Globus pallidus (tissue), 1 donor: ENCODE measurements around the gene CATSPER3.

Experiments used
- DNase-seq: peaks from one replicate; pipeline ENCODE4 v3.0.0-alpha.2; 2015; ENCODE audit warnings: low spot score

The CATSPER3 gene

GRCh38 chr5:134967607-134968006, at the start of gene CATSPER3:
Gene CATSPER3, plus strand, starts transcription at chr5:134967907. Its CDS starts 85 bp downstream, at chr5:134967992.
- DNase-seq, result no peak

- no peak for DNase-seq
Measured at GRCh38 chr5:134918861-134919260, 48.8 kb upstream of the CATSPER3 start.

GRCh38 chr5:134920848-134921575, 46.7 kb upstream of the CATSPER3 start:
- DNase-seq, result no peak

GRCh38 chr5:134932508-134932907, 35.2 kb upstream of the CATSPER3 start:
- DNase-seq, result no peak

- no peak for DNase-seq
Measured at GRCh38 chr5:134934202-134934601, 33.5 kb upstream of the CATSPER3 start.

GRCh38 chr5:134935711-134936602, 31.8 kb upstream of the CATSPER3 start:
- DNase-seq, result no peak

GRCh38 chr5:134937526-134937925, 30.2 kb upstream of the CATSPER3 start:
- no peak for DNase-seq

- no peak for DNase-seq
Measured at GRCh38 chr5:134938030-134938429, 29.7 kb upstream of the CATSPER3 start.

GRCh38 chr5:134939500-134939899, 28.2 kb upstream of the CATSPER3 start:
- no peak for DNase-seq

- DNase-seq, result no peak
Measured at GRCh38 chr5:134943547-134943946, 24.2 kb upstream of the CATSPER3 start.

GRCh38 chr5:134944630-134945029, 23.1 kb upstream of the CATSPER3 start:
- DNase-seq, result no peak

GRCh38 chr5:134945041-134945440, 22.7 kb upstream of the CATSPER3 start:
- no peak for DNase-seq

GRCh38 chr5:134948911-134949310, 18.8 kb upstream of the CATSPER3 start:
- no peak for DNase-seq

- no peak for DNase-seq
Measured at GRCh38 chr5:134949316-134949715, 18.4 kb upstream of the CATSPER3 start.

GRCh38 chr5:134957920-134958608, 9.6 kb upstream of the CATSPER3 start:
- DNase-seq, result no peak

GRCh38 chr5:134958755-134959154, 9.0 kb upstream of the CATSPER3 start:
- no peak for DNase-seq

- DNase-seq, result no peak
Measured at GRCh38 chr5:134963098-134963497, 4.6 kb upstream of the CATSPER3 start.

GRCh38 chr5:134964359-134965270, 3.1 kb upstream of the CATSPER3 start:
- DNase-seq, result no peak

- DNase-seq, result no peak
Measured at GRCh38 chr5:134965271-134965825, 2.4 kb upstream of the CATSPER3 start.

GRCh38 chr5:134968055-134968454, 348 bp downstream of the CATSPER3 start:
- no peak for DNase-seq

- no peak for DNase-seq
Measured at GRCh38 chr5:134969166-134969565, 1.5 kb downstream of the CATSPER3 start.
